HG03175 (cell line): Measurements from ENCODE around the gene TXNDC11.

ENCODE experiments used
- ATAC-seq: cut with Tn5 transposase; IDR thresholded peaks from one replicate; pipeline ENCODE4 v1.9.1; 2021; ENCODE audit warnings: mild to moderate bottlenecking, moderate library complexity; ENCODE audit not compliant: unreplicated experiment

The TXNDC11 gene

DNA sequence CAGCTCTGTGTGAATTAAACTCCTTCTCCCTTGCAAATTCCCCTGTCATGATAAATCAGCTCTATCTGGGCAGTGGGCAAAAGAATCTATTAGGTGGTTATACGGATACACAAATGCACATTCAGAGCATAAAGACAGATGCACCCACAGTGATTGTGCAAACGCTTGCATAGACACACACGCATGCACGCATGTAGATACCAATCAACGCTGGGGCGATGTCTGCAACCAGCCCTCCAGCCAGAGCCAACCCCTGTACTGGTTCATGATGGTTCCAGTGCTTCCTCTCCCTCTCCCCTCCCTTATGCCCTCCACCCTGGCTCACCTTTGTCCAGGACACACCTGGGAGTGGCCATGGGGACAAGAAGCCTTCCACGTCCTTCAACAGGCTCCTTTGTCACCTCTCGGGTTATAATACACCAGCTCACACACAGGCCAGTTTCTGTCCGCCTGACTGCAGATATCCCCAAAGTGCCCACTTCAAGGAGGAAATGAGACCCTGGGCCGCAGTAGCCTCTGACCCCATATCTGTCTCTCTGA, 107.5 kb downstream of the TXNDC11 start:
- ATAC-seq, result no peak

DNA sequence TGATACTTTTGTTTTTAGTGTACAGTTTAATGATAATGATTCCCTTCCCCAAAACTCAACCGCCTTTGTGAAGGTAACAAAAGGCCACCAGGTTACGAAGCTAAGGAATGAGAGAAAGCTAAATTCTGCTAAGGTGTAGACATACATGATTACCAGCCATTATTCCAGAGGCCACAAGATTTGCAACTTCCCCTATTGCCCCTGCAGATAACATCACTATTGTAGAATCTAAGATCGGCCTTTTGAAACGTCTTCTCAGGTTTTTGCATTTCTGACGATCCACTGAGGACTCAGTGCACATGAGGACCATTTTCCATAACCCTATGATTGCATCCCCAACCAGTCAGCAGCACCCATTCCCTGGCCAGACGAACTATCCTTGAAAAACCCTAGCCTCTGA, 108.3 kb downstream of the TXNDC11 start:
- ATAC-seq, result no peak

DNA sequence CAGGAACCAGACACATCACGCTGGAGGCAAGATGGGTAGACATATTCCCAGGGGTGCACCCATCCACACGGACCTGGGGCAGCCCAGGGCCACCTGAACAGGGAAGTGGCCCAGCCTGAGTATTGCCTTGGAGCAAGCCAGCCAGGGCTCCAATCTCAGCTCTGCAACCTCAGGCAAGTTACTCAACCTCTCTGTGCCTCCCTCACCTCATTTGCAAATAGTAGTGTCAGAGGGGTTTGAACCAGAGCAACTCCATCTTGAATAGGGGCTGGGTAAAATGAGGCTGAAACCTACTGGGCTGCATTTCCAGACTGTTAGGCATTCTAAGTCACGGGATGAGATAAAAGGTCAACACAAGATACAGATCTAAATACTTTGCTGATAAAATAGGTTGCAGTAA, 109.5 kb downstream of the TXNDC11 start:
- no peak for ATAC-seq

DNA sequence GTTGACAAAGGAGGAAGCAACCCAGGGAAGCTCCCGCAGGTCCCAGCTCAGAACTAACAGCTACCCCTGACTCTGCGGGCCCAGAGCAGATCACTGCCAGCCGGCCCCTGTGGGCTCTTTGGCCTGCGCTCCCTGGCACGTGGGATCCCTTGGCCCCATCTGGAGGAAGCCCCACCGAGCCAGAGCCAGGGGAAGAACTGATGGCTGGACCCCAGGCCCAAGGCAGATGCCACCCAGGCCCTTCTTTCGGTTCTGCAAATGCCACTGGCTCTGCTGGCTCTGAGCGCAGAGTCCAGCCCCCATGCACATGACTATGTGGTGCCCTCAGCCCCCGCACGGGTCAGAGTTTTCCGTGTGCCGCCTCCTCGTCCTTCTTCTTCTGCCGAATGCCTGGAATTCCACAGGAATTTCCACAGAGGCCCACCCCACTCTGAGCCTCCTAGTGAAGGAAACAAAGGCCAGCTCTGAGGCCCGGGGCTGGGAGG, 110.2 kb downstream of the TXNDC11 start:
- ATAC-seq, result no peak

DNA sequence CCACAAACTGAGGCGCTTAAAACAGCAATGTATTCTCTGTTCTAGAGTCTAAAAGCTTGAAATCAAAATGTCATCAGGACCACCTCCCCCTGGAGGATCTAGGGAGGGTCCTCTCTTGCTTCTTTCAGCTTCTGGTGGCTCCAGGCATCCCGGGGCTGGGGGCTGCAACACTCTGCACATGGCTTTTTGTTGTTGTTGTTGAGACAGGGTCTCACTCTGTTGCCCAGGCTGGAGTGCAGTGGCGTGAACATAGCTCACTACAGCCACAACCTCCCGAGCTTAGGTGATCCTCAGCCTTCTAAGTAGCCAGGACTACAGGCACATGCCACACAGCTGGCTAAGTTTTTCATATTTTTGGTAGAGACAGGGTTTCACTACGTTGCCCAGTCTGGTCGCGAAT, 111.4 kb downstream of the TXNDC11 start:
- ATAC-seq, result no peak

DNA sequence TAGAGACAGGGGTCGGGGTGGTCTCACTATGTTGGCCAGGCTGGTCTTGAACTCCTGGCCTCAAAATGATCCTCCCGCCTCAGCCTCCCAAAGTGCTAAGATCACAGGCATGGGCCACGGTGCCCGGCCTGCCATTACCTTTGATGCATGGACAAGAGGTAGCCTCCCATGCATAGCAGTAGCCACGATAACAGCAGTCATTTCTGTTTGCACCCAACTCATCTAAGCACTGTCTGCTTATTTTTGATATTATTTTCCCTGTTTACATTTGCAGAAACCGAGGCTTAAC, 111.9 kb downstream of the TXNDC11 start:
- no peak for ATAC-seq

DNA sequence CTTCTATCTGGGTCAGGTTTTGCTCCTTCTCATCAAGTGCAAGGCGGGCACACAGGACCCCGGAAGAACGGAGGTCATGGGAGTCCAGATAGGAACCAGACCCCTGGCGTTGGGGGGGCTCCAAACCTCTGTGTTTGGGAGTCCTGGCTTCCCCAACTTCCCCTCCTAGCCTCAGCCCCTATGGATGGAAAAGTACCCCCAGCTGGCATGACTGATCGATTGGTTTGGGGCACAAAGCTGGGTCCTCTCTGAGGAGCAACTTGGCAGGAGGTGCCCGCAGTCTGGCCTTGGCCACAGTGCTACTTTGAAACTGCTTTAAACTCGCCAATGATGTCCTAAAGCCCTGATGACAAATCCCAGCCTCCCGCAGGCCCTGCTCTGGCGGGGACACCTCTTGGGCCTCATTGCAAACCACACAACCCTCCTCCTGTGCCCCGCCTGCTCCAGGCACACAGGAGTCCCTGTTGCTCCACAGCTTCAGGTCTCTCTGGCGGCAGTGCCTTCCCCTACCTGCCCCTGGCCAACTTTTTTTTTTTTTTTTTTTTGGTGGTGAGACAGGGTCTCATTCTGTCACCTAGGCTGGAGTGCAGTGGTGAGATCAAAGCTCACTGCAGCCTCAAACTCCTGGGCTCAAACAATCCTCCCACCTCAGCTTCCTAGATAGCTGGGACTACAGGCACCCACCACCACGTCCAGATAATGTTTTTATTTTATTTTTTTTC, 112.5 kb downstream of the TXNDC11 start:
- no peak for ATAC-seq
